GM21576 (cell line): Measurements from ENCODE around the gene GJE1.
A peak's percentile ranks its signal among the peaks of the same experiment; 100 is the strongest.
"Not testable (repeated sequence)": the region's sequence is repeated elsewhere in the genome, so short reads cannot be mapped to it uniquely, and the experiment has no call there.

Experiments used
- ATAC-seq: cut with Tn5 transposase; IDR thresholded peaks from one replicate; pipeline ENCODE4 v1.9.1; 2021; ENCODE audit warnings: mild to moderate bottlenecking, moderate library complexity; ENCODE audit not compliant: unreplicated experiment

GJE1 gene

GRCh38 chr6:142132625-142133024 lies at the start of gene GJE1:
TSS of gene GJE1 (plus strand) at chr6:142132925. CDS start at chr6:142133159, 234 bp downstream.
- ATAC-seq, result no peak

- no peak for ATAC-seq
Observed at GRCh38 chr6:142087950-142088857, 44.5 kb upstream of the GJE1 start.

GRCh38 chr6:142088858-142089216 lies 43.9 kb upstream of the GJE1 start:
- ATAC-seq, result no peak

- ATAC-seq, result not testable (repeated sequence)
Observed at GRCh38 chr6:142104820-142105219, 27.9 kb upstream of the GJE1 start.

GRCh38 chr6:142110820-142111219 lies 21.9 kb upstream of the GJE1 start:
- not testable (repeated sequence) for ATAC-seq

- ATAC-seq, result no peak
Observed at GRCh38 chr6:142112451-142113061, 20.2 kb upstream of the GJE1 start.

- no peak for ATAC-seq
Observed at GRCh38 chr6:142117366-142117765, 15.4 kb upstream of the GJE1 start.

- no peak for ATAC-seq
Observed at GRCh38 chr6:142118328-142118727, 14.4 kb upstream of the GJE1 start.

- no peak for ATAC-seq
Observed at GRCh38 chr6:142118925-142119324, 13.8 kb upstream of the GJE1 start.

- ATAC-seq, result no peak
Observed at GRCh38 chr6:142121342-142121741, 11.4 kb upstream of the GJE1 start.

GRCh38 chr6:142130814-142131213 lies 1.9 kb upstream of the GJE1 start:
- no peak for ATAC-seq

GRCh38 chr6:142138876-142139275 lies 6.2 kb downstream of the GJE1 start:
- no peak for ATAC-seq

GRCh38 chr6:142141531-142141930 lies 8.8 kb downstream of the GJE1 start:
- not testable (repeated sequence) for ATAC-seq

GRCh38 chr6:142146828-142147662 lies 14.3 kb downstream of the GJE1 start, which contains the start of the genes NMBR and VTA1:
TSS of gene NMBR (minus strand) at chr6:142147122. CDS start at chr6:142088658, 58,464 bp downstream.
TSS of gene VTA1 (plus strand) at chr6:142147263. CDS start at chr6:142147288, 25 bp downstream.
- peak; percentile 100 for ATAC-seq

GRCh38 chr6:142152746-142153145 lies 20.0 kb downstream of the GJE1 start:
- ATAC-seq, result no peak

GRCh38 chr6:142153196-142153595 lies 20.5 kb downstream of the GJE1 start:
- no peak for ATAC-seq

GRCh38 chr6:142154336-142154735 lies 21.6 kb downstream of the GJE1 start:
- ATAC-seq, result no peak

GRCh38 chr6:142155091-142155490 lies 22.4 kb downstream of the GJE1 start:
- ATAC-seq, result no peak

- ATAC-seq, result peak; percentile 55
Observed at GRCh38 chr6:142155895-142156757, 23.4 kb downstream of the GJE1 start.

- ATAC-seq, result not testable (repeated sequence)
Observed at GRCh38 chr6:142156758-142157068, 24.0 kb downstream of the GJE1 start.
